Measurements from ENCODE around the gene SDK1.

The SDK1 gene

GRCh38 chr7:4156190-4156589 lies 855.1 kb downstream of the SDK1 start:
- DNase-seq (ENCODE audit: low read depth), result no peak

GRCh38 chr7:4157651-4158050 lies 856.6 kb downstream of the SDK1 start:
- DNase-seq (ENCODE audit: low read depth), result no peak

DNA sequence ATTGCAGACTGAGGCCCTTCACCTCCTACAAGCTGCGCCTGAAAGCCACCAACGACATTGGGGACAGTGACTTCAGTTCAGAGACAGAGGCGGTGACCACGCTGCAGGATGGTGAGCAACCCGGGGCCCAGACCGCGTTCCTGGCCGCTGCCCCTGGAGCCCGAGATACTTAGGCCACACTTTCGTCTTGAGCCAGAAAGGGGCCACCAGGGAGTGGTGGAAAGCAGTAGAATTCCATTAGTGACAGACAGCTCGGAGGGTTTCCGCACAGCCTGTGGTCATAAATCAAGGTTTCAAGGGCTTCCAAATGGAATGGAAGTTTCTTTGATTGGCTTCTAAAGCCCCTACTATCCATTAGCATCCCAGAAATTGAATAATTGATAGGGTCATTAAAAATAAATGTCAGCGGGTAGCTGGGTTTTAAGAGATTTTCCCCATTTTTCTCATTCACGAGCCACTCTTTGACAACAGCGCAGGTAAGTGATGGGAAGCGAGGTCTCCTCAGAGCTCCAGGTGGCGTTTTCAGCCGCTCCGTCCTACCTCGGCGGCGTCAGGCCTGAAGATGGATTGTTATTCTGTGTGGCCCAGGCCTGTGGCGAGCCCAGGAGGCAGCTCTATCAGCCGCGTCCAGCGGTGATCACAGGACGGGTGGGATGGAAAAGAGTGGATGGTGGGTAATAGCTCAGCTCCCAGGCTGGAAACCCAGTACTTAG lies 857.5 kb downstream of the SDK1 start:
- DNase-seq (ENCODE audit: low read depth), result no peak

- no peak for DNase-seq (ENCODE audit: low read depth)
Measured at GRCh38 chr7:4159154-4159501, 858.1 kb downstream of the SDK1 start.

GRCh38 chr7:4159761-4160554 lies 858.9 kb downstream of the SDK1 start:
- peak; percentile 3 for DNase-seq (ENCODE audit: low read depth)

DNA sequence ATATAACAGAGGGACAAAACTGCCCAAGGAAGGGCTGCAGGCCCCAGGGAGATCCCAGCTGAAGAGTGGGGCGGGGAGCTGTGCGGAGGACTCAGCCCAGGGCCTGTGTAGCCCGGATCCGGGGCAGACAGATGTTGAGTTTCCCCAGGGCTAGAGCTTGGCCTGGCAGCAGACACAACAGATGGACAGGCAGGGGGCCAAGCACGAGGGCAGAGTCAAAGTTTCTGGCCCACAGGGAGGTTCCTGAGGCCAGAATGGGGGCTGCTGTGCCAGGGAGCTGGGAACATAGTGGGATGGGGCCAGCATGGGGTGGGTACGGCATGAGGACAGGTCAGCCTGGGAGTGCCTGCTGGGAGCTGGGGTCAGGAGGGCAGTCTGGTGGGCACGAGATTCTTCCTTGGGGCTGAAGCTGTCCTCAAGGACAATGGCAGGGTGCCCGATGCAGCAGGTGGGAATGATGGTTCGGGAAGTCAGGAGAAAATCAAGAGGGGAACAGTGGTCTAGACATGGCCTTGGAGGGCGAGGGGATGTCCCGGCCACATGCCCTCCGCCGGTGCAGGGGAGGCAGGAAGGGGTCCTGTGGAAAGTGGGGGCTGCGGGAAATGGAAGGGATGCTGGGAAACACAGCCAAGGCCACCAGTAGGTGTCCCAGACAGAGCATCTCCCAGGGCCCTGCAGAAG lies 862.0 kb downstream of the SDK1 start:
- no peak for DNase-seq (ENCODE audit: low read depth)

- no peak for DNase-seq (ENCODE audit: low read depth)
Measured at GRCh38 chr7:4163565-4164203, 862.6 kb downstream of the SDK1 start.

GRCh38 chr7:4164556-4164955 lies 863.5 kb downstream of the SDK1 start:
- no peak for DNase-seq (ENCODE audit: low read depth)

- no peak for DNase-seq (ENCODE audit: low read depth)
Measured at GRCh38 chr7:4166340-4166739, 865.3 kb downstream of the SDK1 start.

DNA sequence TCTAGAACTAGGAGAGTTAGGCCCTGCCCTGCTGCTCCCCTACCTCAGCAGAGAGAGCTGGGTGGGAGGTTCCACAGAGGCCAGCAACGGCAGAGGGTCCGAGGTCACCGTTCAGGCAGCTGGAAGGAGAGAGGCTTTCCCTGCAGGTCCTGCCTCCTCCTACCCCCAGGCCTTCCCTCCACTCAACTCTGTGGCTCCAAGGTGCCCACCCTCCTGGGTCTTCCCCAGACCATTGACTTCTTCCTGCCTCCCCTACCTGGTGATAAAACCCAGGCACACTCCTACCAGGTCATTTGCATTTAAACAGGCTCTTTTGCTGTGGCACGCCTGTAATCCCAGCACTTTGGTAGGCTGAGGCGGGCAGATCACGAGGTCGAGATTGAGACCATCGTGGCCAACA lies 865.8 kb downstream of the SDK1 start:
- DNase-seq (ENCODE audit: low read depth), result no peak

DNA sequence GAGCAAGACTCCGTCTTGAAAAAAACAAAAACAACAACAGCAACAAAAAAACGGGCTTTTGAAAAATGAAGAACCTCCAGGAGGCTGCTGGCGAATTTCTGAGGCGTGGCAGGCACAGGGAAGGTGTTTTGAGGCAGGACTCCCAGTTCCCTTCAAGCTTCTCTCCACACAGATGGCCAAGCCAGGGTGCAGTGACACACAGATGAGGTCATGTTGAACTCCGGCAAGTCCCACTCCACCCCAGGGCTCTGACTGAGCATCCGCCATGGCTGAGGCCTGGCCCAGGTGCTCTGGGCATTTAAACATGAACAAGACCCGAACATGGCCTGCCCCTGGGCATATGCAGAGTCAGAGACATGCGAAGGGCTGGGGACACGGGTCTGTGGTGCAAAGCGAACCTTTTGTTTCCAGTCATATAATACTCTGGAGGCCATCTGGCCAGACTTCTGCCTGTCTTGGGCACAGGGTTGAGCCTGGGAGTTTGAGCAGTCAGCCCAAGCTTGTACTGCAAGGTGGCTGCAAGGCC lies 866.4 kb downstream of the SDK1 start:
- no peak for DNase-seq (ENCODE audit: low read depth)

GRCh38 chr7:4168041-4168440 lies 867.0 kb downstream of the SDK1 start:
- DNase-seq (ENCODE audit: low read depth), result no peak

DNA sequence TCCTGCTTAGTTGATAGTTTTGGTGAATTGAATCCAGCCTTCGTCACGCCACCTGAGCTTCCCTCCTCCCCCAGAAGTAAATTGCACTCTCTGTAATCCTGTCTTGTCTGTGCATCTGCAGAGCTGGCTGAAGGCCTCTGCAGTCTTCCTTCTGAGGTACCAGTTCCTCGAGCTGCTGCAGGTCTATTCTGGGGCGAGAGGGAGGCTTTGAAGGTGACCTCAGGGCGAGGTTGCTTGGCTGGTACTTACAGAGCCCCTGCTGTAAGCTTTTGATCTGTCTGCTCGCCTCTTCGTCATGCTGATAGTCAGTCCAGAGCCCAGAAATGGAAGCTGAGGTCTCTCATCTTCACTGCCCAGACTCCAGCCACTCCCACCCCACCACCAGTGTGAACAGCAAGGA lies 867.5 kb downstream of the SDK1 start:
- DNase-seq (ENCODE audit: low read depth), result no peak

GRCh38 chr7:4169455-4169854 lies 868.4 kb downstream of the SDK1 start:
- no peak for DNase-seq (ENCODE audit: low read depth)

DNA sequence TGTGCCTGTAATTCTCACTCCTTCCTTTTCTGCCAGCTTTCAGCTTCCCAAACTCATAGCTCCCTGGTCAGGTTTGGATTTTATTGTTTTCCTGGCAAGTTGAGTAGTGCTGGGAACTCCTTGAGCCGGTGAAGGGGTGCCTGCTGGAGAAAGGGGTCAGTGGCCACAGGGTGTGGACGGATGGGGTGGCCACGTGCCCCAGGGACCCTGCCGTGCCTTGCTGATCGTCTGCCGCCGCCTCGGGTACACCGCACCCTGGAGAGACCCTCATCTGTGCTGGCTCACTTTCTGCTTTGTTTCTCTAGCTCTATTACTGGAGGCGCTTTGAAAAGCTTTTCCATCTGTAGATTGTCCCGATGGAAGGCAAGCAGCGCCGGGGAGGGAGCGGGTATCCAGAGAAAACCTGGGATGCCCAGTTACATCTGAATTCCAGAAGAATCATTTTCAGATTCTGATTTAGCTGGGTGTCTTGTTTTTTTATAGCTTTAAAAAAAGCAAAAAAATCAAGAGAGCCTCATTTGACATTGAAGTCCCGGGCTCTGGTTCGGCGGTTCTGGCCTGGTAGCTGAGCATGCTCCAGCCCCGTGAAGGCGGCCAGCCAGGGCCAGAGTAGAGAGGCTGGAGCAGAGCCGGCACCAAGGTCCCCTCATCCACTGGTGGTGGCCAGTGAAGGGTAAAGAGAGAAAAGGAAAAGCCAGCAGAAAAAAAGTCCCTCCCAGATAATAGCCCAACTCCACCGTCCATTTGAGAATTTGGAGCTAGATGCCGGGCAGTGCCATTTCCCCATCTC lies 870.1 kb downstream of the SDK1 start:
- DNase-seq (ENCODE audit: low read depth), result no peak

GRCh38 chr7:4172883-4173282 lies 871.8 kb downstream of the SDK1 start:
- no peak for DNase-seq (ENCODE audit: low read depth)

GRCh38 chr7:4173615-4174014 lies 872.6 kb downstream of the SDK1 start:
- DNase-seq (ENCODE audit: low read depth), result no peak

GRCh38 chr7:4174016-4174415 lies 873.0 kb downstream of the SDK1 start:
- no peak for DNase-seq (ENCODE audit: low read depth)

GRCh38 chr7:4174451-4174850 lies 873.4 kb downstream of the SDK1 start:
- no peak for DNase-seq (ENCODE audit: low read depth)

- no peak for DNase-seq (ENCODE audit: low read depth)
Measured at GRCh38 chr7:4174884-4175283, 873.8 kb downstream of the SDK1 start.

DNA sequence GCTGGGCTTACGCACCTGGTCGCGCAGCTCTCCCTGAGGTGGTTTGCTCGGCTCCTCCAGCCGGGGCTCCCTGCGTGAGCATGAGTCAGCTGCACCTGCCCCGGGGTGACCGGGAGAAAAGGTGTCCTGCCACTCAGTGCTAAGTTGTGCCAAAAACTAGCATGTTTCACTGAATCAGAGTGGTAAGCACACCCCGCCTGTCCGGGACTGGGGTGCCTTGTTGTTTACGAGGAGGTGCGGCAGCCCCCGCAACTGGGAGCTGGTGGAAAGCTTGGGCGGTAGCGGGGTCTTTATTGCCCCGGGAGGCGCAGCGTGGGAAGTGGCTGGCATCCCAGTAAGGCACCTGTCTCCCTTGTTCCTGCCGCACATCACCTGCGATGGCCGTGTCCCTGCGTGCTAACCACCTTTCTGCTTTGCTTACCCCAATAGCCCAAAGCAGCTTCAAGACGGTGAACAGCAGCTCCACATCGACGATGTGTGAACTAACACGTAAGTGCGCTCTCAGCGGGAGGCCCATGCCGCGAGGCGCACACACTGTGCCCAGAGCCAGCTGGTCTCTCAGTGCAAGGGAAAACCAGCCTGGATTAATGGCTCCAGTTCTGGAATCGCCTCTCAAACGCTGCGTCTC lies 874.4 kb downstream of the SDK1 start:
- DNase-seq (ENCODE audit: low read depth), result no peak

Data from HS-5 (cell line).